GM18508 (cell line): ENCODE measurements around the gene CORO7.
"Not testable (repeated sequence)": the region's sequence is repeated elsewhere in the genome, so short reads cannot be mapped to it uniquely, and the experiment has no call there.

Experiments used
- ATAC-seq: cut with Tn5 transposase; IDR thresholded peaks from one replicate; pipeline ENCODE4 v1.9.1; 2021; ENCODE audit warnings: moderate number of reproducible peaks; ENCODE audit not compliant: insufficient read depth, unreplicated experiment

Gene CORO7

GRCh38 chr16:4403133-4403949 lies 13.1 kb downstream of the CORO7 start:
- no peak for ATAC-seq

GRCh38 chr16:4402439-4403132 lies 13.8 kb downstream of the CORO7 start:
- no peak for ATAC-seq

GRCh38 chr16:4401510-4401909 lies 14.9 kb downstream of the CORO7 start:
- ATAC-seq: no peak

GRCh38 chr16:4401094-4401501 lies 15.3 kb downstream of the CORO7 start:
- no peak for ATAC-seq

GRCh38 chr16:4399001-4399730 lies 17.2 kb downstream of the CORO7 start:
- ATAC-seq: no peak

GRCh38 chr16:4395055-4395726 lies 21.2 kb downstream of the CORO7 start:
- ATAC-seq: no peak

GRCh38 chr16:4393850-4394249 lies 22.5 kb downstream of the CORO7 start:
- not testable (repeated sequence) for ATAC-seq

- ATAC-seq: no peak
These were observed 23.2 kb downstream of the CORO7 start for GRCh38 chr16:4393240-4393600.

- no peak for ATAC-seq
These were observed 23.8 kb downstream of the CORO7 start for GRCh38 chr16:4392382-4393239.

GRCh38 chr16:4391631-4392381 lies 24.6 kb downstream of the CORO7 start:
- no peak for ATAC-seq

- ATAC-seq: no peak
These were observed 25.8 kb downstream of the CORO7 start for GRCh38 chr16:4390266-4391260.

GRCh38 chr16:4389051-4389955 lies 27.1 kb downstream of the CORO7 start:
- no peak for ATAC-seq

- ATAC-seq: no peak
These were observed 27.9 kb downstream of the CORO7 start for GRCh38 chr16:4388271-4389021.

- no peak for ATAC-seq
These were observed 28.6 kb downstream of the CORO7 start for GRCh38 chr16:4387781-4388180.

GRCh38 chr16:4386951-4387565 lies 29.3 kb downstream of the CORO7 start:
- ATAC-seq: no peak

GRCh38 chr16:4386451-4386805 lies 30.0 kb downstream of the CORO7 start:
- no peak for ATAC-seq
